ENCODE results near the gene VSTM4.

DNA sequence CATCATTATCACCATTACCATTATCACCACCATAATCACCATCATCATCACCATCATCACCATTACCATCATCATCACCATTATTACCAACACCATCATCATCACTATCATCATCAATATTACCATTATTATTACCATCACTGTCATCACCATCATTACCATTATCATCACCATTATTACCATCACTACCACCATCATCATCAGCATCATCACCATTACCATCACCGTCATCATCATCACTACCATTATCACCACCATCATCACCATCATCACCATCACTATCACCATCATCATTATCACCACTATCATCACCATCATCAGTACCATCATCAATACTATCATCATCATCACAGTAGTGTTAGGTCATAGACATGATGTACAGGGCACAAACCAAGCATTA lies 81.4 kb downstream of the VSTM4 start:
- TF ChIP-seq CTCF (IDR thresholded peaks at IDR 0.05; ENCODE audit: poor library complexity) (no peak), EZH2 (IDR thresholded peaks at IDR 0.05; ENCODE audit: borderline replicate concordance) (no peak)

Data from hepatocyte (in vitro differentiated cells).